GM10266 (cell line): ENCODE data around the gene PPA2.

Experiments used
- DNase-seq: peaks from one replicate; pipeline ENCODE4 v3.0.0; 2012; ENCODE audit errors: extremely low spot score
- TF ChIP-seq, protein P1 (sequence below): IDR thresholded peaks from 2 replicates; pipeline ENCODE4 v1.5.1; 2012; ENCODE audit warnings: mild to moderate bottlenecking, low read depth; ENCODE audit not compliant: control insufficient read depth, insufficient read depth; ENCODE audit errors: missing control alignments

Gene PPA2

GRCh38 chr4:105327956-105328355 lies 145.9 kb downstream of the PPA2 start:
- DNase-seq: no peak
- TF ChIP-seq, protein P1, sequence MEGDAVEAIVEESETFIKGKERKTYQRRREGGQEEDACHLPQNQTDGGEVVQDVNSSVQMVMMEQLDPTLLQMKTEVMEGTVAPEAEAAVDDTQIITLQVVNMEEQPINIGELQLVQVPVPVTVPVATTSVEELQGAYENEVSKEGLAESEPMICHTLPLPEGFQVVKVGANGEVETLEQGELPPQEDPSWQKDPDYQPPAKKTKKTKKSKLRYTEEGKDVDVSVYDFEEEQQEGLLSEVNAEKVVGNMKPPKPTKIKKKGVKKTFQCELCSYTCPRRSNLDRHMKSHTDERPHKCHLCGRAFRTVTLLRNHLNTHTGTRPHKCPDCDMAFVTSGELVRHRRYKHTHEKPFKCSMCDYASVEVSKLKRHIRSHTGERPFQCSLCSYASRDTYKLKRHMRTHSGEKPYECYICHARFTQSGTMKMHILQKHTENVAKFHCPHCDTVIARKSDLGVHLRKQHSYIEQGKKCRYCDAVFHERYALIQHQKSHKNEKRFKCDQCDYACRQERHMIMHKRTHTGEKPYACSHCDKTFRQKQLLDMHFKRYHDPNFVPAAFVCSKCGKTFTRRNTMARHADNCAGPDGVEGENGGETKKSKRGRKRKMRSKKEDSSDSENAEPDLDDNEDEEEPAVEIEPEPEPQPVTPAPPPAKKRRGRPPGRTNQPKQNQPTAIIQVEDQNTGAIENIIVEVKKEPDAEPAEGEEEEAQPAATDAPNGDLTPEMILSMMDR: no peak

GRCh38 chr4:105327222-105327621 lies 146.6 kb downstream of the PPA2 start:
- no peak for DNase-seq
- TF ChIP-seq, protein P1: no peak
